Naive B cell (primary cell): ENCODE data around the gene GPRIN3. TPM values are rescaled to one million over a fixed set of nuclear protein-coding genes. Genes with fewer than 3 reads are reported as not detected.
A peak's percentile ranks its signal among the peaks of the same experiment; 100 is the strongest.

Experiments used
- ATAC-seq, 2 donors: fragments of 150-1000 bp; cut with Tn5 transposase; 2 replicates each; pipeline ENCODE4 v1.10.0; 2021; ENCODE audit warnings: low read depth in 2 of 2, mild to moderate bottlenecking in 2 of 2, moderate library complexity in 2 of 2
- DNase-seq: peaks from one replicate; pipeline ENCODE4 v3.0.0; 2022
- H3K27ac Mint-ChIP-seq, 6 donors: one replicate each; pipeline ENCODE4 v1.8.0; 2020 to 2022; ENCODE audit warnings: mild to moderate bottlenecking in 6 of 6, mixed read lengths in 6 of 6, moderate library complexity in 5 of 6, inconsistent platforms in 2 of 6
- H3K27me3 Mint-ChIP-seq, 3 donors: one replicate each; pipeline ENCODE4 v1.8.0; 2021 to 2022; ENCODE audit warnings: mixed read lengths in 3 of 3, mild to moderate bottlenecking in 1 of 3
- H3K36me3 Mint-ChIP-seq, 2 donors: one replicate each; pipeline ENCODE4 v1.8.0; 2020 to 2022; ENCODE audit warnings: mixed read lengths in 2 of 2, inconsistent platforms in 1 of 2, mild to moderate bottlenecking in 1 of 2
- H3K4me1 Mint-ChIP-seq, 3 donors: one replicate each; pipeline ENCODE4 v1.8.0; 2020 to 2022; ENCODE audit warnings: mixed read lengths in 3 of 3, inconsistent platforms in 1 of 3, mild to moderate bottlenecking in 1 of 3, moderate library complexity in 1 of 3
- H3K4me3 Mint-ChIP-seq, 8 donors: one replicate each; pipeline ENCODE4 v1.8.0; 2020 to 2022; ENCODE audit warnings: mild to moderate bottlenecking in 8 of 8, mixed read lengths in 8 of 8, moderate library complexity in 8 of 8, inconsistent platforms in 2 of 8
- H3K9me3 Mint-ChIP-seq, 7 donors: one replicate each; pipeline ENCODE4 v1.8.0; 2020 to 2022; ENCODE audit warnings: mixed read lengths in 7 of 7, mild to moderate bottlenecking in 5 of 7, inconsistent platforms in 2 of 7, moderate library complexity in 1 of 7
- polyA plus RNA-seq, 6 donors: library from polyadenylated mRNA; unstranded; fragments of 300-500 nt; fragmentation: Illumina TruSeq; gene quantifications; one replicate each; pipeline ENCODE4 v1.2.3, GENCODE V29; 2021; ENCODE audit warnings: low read depth in 6 of 6

The GPRIN3 gene
- polyA plus RNA-seq, result under 1 TPM in 2 of 6 donors, not detected in 4; 0.06 to 0.16 TPM

- Mint-ChIP-seq H3K4me1 (peaks cover 17 to 35% (median 21%) of the 10 kb centered on the region in 3 donors), H3K36me3 (no peaks in the 10 kb centered on the region), H3K27me3 (peaks cover 25 to 29% (median 29%) of the 10 kb centered on the region in 3 donors), H3K4me3 (peak within 1 kb of the TSS; percentile 72 to 93 (median 87)), H3K27ac (peak within 1 kb of the TSS in 1 of 6 donors; percentile 31), H3K9me3 (peaks cover 0 to 2% (median 0%) of the 10 kb centered on the region in 7 donors)
- ATAC-seq, result peak; percentile 93 to 96
- DNase-seq, result peak; percentile 63
Measured at GRCh38 chr4:89307446-89308160, at the start of gene GPRIN3. Gene GPRIN3 (minus strand): TSS chr4:89307800. CDS start chr4:89250110, 57,690 bp downstream.

GRCh38 chr4:89357340-89357739 is 49.7 kb upstream of the GPRIN3 start:
- no peaks in the 10 kb centered on the region for H3K36me3 Mint-ChIP-seq
- H3K27me3 Mint-ChIP-seq, result peaks cover 7 to 12% (median 11%) of the 10 kb centered on the region in 3 donors
- ATAC-seq, result no peak
- DNase-seq, result no peak
- H3K9me3 Mint-ChIP-seq, result no peaks in the 10 kb centered on the region
- peaks cover 0 to 5% (median 0%) of the 10 kb centered on the region in 3 donors for H3K4me1 Mint-ChIP-seq
- H3K4me3 Mint-ChIP-seq, result no peak overlapping the region
- H3K27ac Mint-ChIP-seq, result no peak overlapping the region

GRCh38 chr4:89356086-89356485 is 48.5 kb upstream of the GPRIN3 start:
- no peak overlapping the region for H3K27ac Mint-ChIP-seq
- H3K4me3 Mint-ChIP-seq, result no peak overlapping the region
- H3K9me3 Mint-ChIP-seq, result no peaks in the 10 kb centered on the region
- no peak for DNase-seq
- ATAC-seq, result no peak
- H3K36me3 Mint-ChIP-seq, result no peaks in the 10 kb centered on the region
- peaks cover 7 to 14% (median 11%) of the 10 kb centered on the region in 3 donors for H3K27me3 Mint-ChIP-seq
- peaks cover 0 to 5% (median 0%) of the 10 kb centered on the region in 3 donors for H3K4me1 Mint-ChIP-seq

- DNase-seq (no peak), ATAC-seq (no peak)
- Mint-ChIP-seq H3K36me3 (no peaks in the 10 kb centered on the region), H3K4me1 (peaks cover 0 to 5% (median 0%) of the 10 kb centered on the region in 3 donors), H3K27ac (no peak overlapping the region), H3K9me3 (peaks cover 0 to 13% (median 9%) of the 10 kb centered on the region in 7 donors), H3K4me3 (no peak overlapping the region), H3K27me3 (peaks cover 7 to 14% (median 11%) of the 10 kb centered on the region in 3 donors)
Measured at GRCh38 chr4:89353514-89353913, 45.9 kb upstream of the GPRIN3 start.

GRCh38 chr4:89352541-89352940 is 44.9 kb upstream of the GPRIN3 start:
- Mint-ChIP-seq H3K27ac (no peak overlapping the region), H3K36me3 (peaks cover 3 to 6% of the 10 kb centered on the region in 2 donors), H3K4me1 (peaks cover 0 to 4% (median 0%) of the 10 kb centered on the region in 3 donors), H3K4me3 (no peak overlapping the region), H3K9me3 (peaks cover 4 to 20% (median 14%) of the 10 kb centered on the region in 7 donors), H3K27me3 (peaks cover 4 to 14% (median 7%) of the 10 kb centered on the region in 3 donors)
- DNase-seq (no peak), ATAC-seq (no peak)

GRCh38 chr4:89351201-89351600 is 43.6 kb upstream of the GPRIN3 start:
- no peak overlapping the region for H3K4me3 Mint-ChIP-seq
- no peak for DNase-seq
- peaks cover 0 to 13% (median 0%) of the 10 kb centered on the region in 3 donors for H3K27me3 Mint-ChIP-seq
- ATAC-seq, result no peak
- H3K4me1 Mint-ChIP-seq, result no peaks in the 10 kb centered on the region
- H3K36me3 Mint-ChIP-seq, result peaks cover 11 to 13% of the 10 kb centered on the region in 2 donors
- no peak overlapping the region for H3K27ac Mint-ChIP-seq
- H3K9me3 Mint-ChIP-seq, result peaks cover 7 to 29% (median 22%) of the 10 kb centered on the region in 7 donors

GRCh38 chr4:89347363-89348025 is 39.9 kb upstream of the GPRIN3 start:
- peaks cover 0 to 10% (median 9%) of the 10 kb centered on the region in 3 donors for H3K27me3 Mint-ChIP-seq
- peaks cover 11 to 13% of the 10 kb centered on the region in 2 donors for H3K36me3 Mint-ChIP-seq
- DNase-seq (no peak), ATAC-seq (no peak)
- no peaks in the 10 kb centered on the region for H3K4me1 Mint-ChIP-seq
- H3K4me3 Mint-ChIP-seq, result no peak overlapping the region
- no peak overlapping the region for H3K27ac Mint-ChIP-seq
- peaks cover 7 to 32% (median 22%) of the 10 kb centered on the region in 7 donors for H3K9me3 Mint-ChIP-seq

- Mint-ChIP-seq H3K36me3 (peaks cover 11 to 13% of the 10 kb centered on the region in 2 donors), H3K4me3 (no peak overlapping the region), H3K9me3 (peaks cover 7 to 26% (median 16%) of the 10 kb centered on the region in 7 donors), H3K27ac (no peak overlapping the region), H3K4me1 (no peaks in the 10 kb centered on the region), H3K27me3 (peaks cover 0 to 9% (median 0%) of the 10 kb centered on the region in 3 donors)
- no peak for ATAC-seq
- DNase-seq, result no peak
Measured at GRCh38 chr4:89344571-89344970, 37.0 kb upstream of the GPRIN3 start.

- Mint-ChIP-seq H3K36me3 (no peaks in the 10 kb centered on the region), H3K4me1 (no peaks in the 10 kb centered on the region), H3K9me3 (no peaks in the 10 kb centered on the region), H3K4me3 (no peak overlapping the region), H3K27ac (no peak overlapping the region), H3K27me3 (peaks cover 0 to 9% (median 5%) of the 10 kb centered on the region in 3 donors)
- no peak for ATAC-seq
- DNase-seq, result no peak
Measured at GRCh38 chr4:89338206-89338605, 30.6 kb upstream of the GPRIN3 start.

GRCh38 chr4:89337681-89338080 is 30.1 kb upstream of the GPRIN3 start:
- Mint-ChIP-seq H3K9me3 (no peaks in the 10 kb centered on the region), H3K27me3 (peaks cover 0 to 9% (median 5%) of the 10 kb centered on the region in 3 donors), H3K27ac (no peak overlapping the region), H3K4me3 (no peak overlapping the region), H3K36me3 (no peaks in the 10 kb centered on the region), H3K4me1 (no peaks in the 10 kb centered on the region)
- no peak for DNase-seq
- no peak for ATAC-seq

- H3K4me3 Mint-ChIP-seq, result no peak overlapping the region
Measured at GRCh38 chr4:89336818-89337420, 29.3 kb upstream of the GPRIN3 start.

GRCh38 chr4:89334830-89335229 is 27.2 kb upstream of the GPRIN3 start:
- Mint-ChIP-seq H3K27ac (no peak overlapping the region), H3K4me3 (no peak overlapping the region), H3K9me3 (peaks cover 0 to 4% (median 0%) of the 10 kb centered on the region in 7 donors), H3K27me3 (peaks cover 4 to 16% (median 5%) of the 10 kb centered on the region in 3 donors), H3K36me3 (peaks cover 0 to 4% of the 10 kb centered on the region in 2 donors), H3K4me1 (peaks cover 0 to 9% (median 2%) of the 10 kb centered on the region in 3 donors)
- DNase-seq (no peak), ATAC-seq (no peak)

More at GRCh38 chr4:89336818-89337420, 29.3 kb upstream of the GPRIN3 start:
- H3K27ac Mint-ChIP-seq, result no peak overlapping the region
- no peaks in the 10 kb centered on the region for H3K36me3 Mint-ChIP-seq
- DNase-seq, result no peak
- peaks cover 0 to under 1% (median 0%) of the 10 kb centered on the region in 3 donors for H3K4me1 Mint-ChIP-seq
- no peak for ATAC-seq
- H3K27me3 Mint-ChIP-seq, result peaks cover 0 to 9% (median 5%) of the 10 kb centered on the region in 3 donors
- H3K9me3 Mint-ChIP-seq, result no peaks in the 10 kb centered on the region

GRCh38 chr4:89334311-89334710 is 26.7 kb upstream of the GPRIN3 start:
- DNase-seq (no peak), ATAC-seq (no peak)

More at GRCh38 chr4:89334311-89334710, 26.7 kb upstream of the GPRIN3 start:
- Mint-ChIP-seq H3K4me3 (no peak overlapping the region), H3K36me3 (peaks cover 0 to 4% of the 10 kb centered on the region in 2 donors), H3K4me1 (peaks cover 0 to 9% (median 2%) of the 10 kb centered on the region in 3 donors), H3K9me3 (peaks cover 0 to 4% (median 0%) of the 10 kb centered on the region in 7 donors), H3K27ac (no peak overlapping the region), H3K27me3 (peaks cover 4 to 17% (median 5%) of the 10 kb centered on the region in 3 donors)
